HCT116 (cell line): Measurements from ENCODE around the gene CDYL2. TPM values are rescaled to one million over a fixed set of nuclear protein-coding genes. Genes with fewer than 3 reads are reported as not detected.

ENCODE experiments used
- ATAC-seq: fragments of 200-7000 bp; cut with Tn5 transposase; 2 replicates; pipeline ENCODE4 v1.9.1; 2020; ENCODE audit warnings: mild to moderate bottlenecking, moderate library complexity
- BruUV-seq: library from RNA; stranded (reverse); fragments of 400-500 nt; replicated peaks from 2 replicates; lab custom pipeline; 2021; lab: Mats Ljungman, UMichigan
- CTCF ChIA-PET: fragments of 300-600 bp; sonication (Branson Sonifier 250); formaldehyde crosslinking; loops from one replicate; lab custom pipeline; 2021; ENCODE audit warnings: antibody characterized with exemption; lab: Charles Lee
- POLR2A ChIA-PET: fragments of 300-600, 350-600 bp; sonication (Branson Sonifier 250); formaldehyde crosslinking; loops from one replicate; lab custom pipeline; 2021; ENCODE audit warnings: antibody characterized with exemption; lab: Charles Lee
- RAD21 ChIA-PET, 2 experiments: fragments of 300-600 bp; sonication (Branson Sonifier 250); formaldehyde crosslinking; loops; one replicate each; lab custom pipeline; 2023; ENCODE audit warnings: low total read pairs in 2 of 2; ENCODE audit not compliant: uncharacterized antibody in 2 of 2, unreplicated experiment in 2 of 2, low non-redundant PET in 1 of 2; lab: Charles Lee
- DNase-seq: peaks from one replicate; pipeline ENCODE4 v3.0.0-alpha.2; 2010; ENCODE audit warnings: low read depth, low spot score
- H2AFZ ChIP-seq: fragments of 200-600 bp; shearing (Covaris generic), sonication (generic); 2 replicates; pipeline ENCODE4 v1.6.1; 2017; ENCODE audit warnings: low read depth, mixed run types, mixed read lengths, antibody characterized with exemption, low read length; ENCODE audit not compliant: poor library complexity, severe bottlenecking
- H3K27ac ChIP-seq: 2 replicates; pipeline ENCODE4 v1.5.1; 2012; ENCODE audit warnings: low read depth, low read length
- H3K27me3 ChIP-seq: fragments of 200-600 bp; sonication (generic); 2 replicates; pipeline ENCODE4 v1.6.1; 2016; ENCODE audit warnings: mixed run types, low read length, mixed read lengths; ENCODE audit not compliant: insufficient read depth
- H3K36me3 ChIP-seq, 2 experiments: fragments of 200-500 bp in 1 of 2; fragments of 200-600 bp in 1 of 2; sonication (Bioruptor generic) in 1 of 2; sonication (generic) in 1 of 2; 2 replicates each; pipeline versions ENCODE4 v1.5.1 to v1.6.1; 2014 to 2016; ENCODE audit warnings: low read length in 2 of 2, inconsistent platforms in 1 of 2, mixed read lengths in 1 of 2, mixed run types in 1 of 2; ENCODE audit not compliant: insufficient read depth in 2 of 2, control insufficient read depth in 1 of 2
- H3K4me1 ChIP-seq, 2 experiments: fragments of 200-600 bp in 1 of 2; sonication (generic) in 1 of 2; 2 replicates each; pipeline versions ENCODE4 v1.5.1 to v1.6.1; 2012 to 2017; ENCODE audit warnings: low read length in 2 of 2, inconsistent platforms in 1 of 2, mild to moderate bottlenecking in 1 of 2, mixed read lengths in 1 of 2, mixed run types in 1 of 2, moderate library complexity in 1 of 2; ENCODE audit not compliant: insufficient read depth in 2 of 2, control insufficient read depth in 1 of 2
- H3K4me2 ChIP-seq: fragments of 200-600 bp; sonication (generic); 2 replicates; pipeline ENCODE4 v1.6.1; 2017; ENCODE audit warnings: mixed run types, low read length, mixed read lengths
- H3K4me3 ChIP-seq, 2 experiments: fragments of 200-600 bp in 1 of 2; sonication (generic) in 1 of 2; replicated peaks in 1 of 2; 2 replicates each; pipeline ENCODE4 v1.5.1; 2011 to 2016; ENCODE audit warnings: low read length in 2 of 2, control low read depth in 1 of 2, low read depth in 1 of 2, mild to moderate bottlenecking in 1 of 2, mixed read lengths in 1 of 2, mixed run types in 1 of 2
- H3K79me2 ChIP-seq: fragments of 200-600 bp; sonication (generic); 2 replicates; pipeline ENCODE4 v1.6.1; 2017; ENCODE audit warnings: mild to moderate bottlenecking, mixed run types, low read length, moderate library complexity, mixed read lengths; ENCODE audit not compliant: insufficient read depth
- H3K9ac ChIP-seq: fragments of 200-600 bp; sonication (generic); 2 replicates; pipeline ENCODE4 v1.6.1; 2016; ENCODE audit warnings: low read length, mixed read lengths
- H3K9me2 ChIP-seq: fragments of 200-600 bp; sonication (generic), shearing (Covaris generic); 2 replicates; pipeline ENCODE4 v1.6.1; 2017; ENCODE audit warnings: mixed run types, mild to moderate bottlenecking, moderate library complexity; ENCODE audit not compliant: insufficient read depth
- H3K9me3 ChIP-seq, 2 experiments: fragments of 200-500 bp in 1 of 2; fragments of 200-600 bp in 1 of 2; sonication (Bioruptor generic) in 1 of 2; sonication (generic) in 1 of 2; 2 replicates each; pipeline ENCODE4 v1.6.1; 2014 to 2017; ENCODE audit warnings: low read length in 2 of 2, mixed read lengths in 2 of 2, inconsistent platforms in 1 of 2, low read depth in 1 of 2, mild to moderate bottlenecking in 1 of 2, mixed run types in 1 of 2, moderate library complexity in 1 of 2; ENCODE audit not compliant: control insufficient read depth in 1 of 2, insufficient read depth in 1 of 2
- H4K20me1 ChIP-seq: fragments of 200-600 bp; sonication (generic), shearing (Covaris generic); 2 replicates; pipeline ENCODE4 v1.6.1; 2017; ENCODE audit warnings: mixed run types, mild to moderate bottlenecking, moderate library complexity; ENCODE audit not compliant: insufficient read depth
- CBX3 ChIP-seq: IDR thresholded peaks from 2 replicates; pipeline ENCODE4 v1.6.1; 2012; ENCODE audit warnings: low read depth
- CEBPB ChIP-seq: IDR thresholded peaks from 2 replicates; pipeline ENCODE4 v1.6.1; 2012; ENCODE audit warnings: low read depth
- CTCF ChIP-seq, 3 experiments: fragments of 200-600 bp in 1 of 3; sonication (generic) in 1 of 3; IDR thresholded peaks in 2 of 3; conservative IDR thresholded peaks in 1 of 3; 2 replicates each; pipeline ENCODE4 v1.5.1; 2012 to 2017; ENCODE audit warnings: low read depth in 2 of 3, low read length in 2 of 3, antibody characterized with exemption in 1 of 3, borderline replicate concordance in 1 of 3, control low read depth in 1 of 3, mild to moderate bottlenecking in 1 of 3, mixed read lengths in 1 of 3, mixed run types in 1 of 3, moderate library complexity in 1 of 3; ENCODE audit not compliant: insufficient read depth in 1 of 3
- EGR1 ChIP-seq: IDR thresholded peaks from 2 replicates; pipeline ENCODE4 v1.6.1; 2012; ENCODE audit warnings: low read depth
- ELF1 ChIP-seq: IDR thresholded peaks from 2 replicates; pipeline ENCODE4 v1.6.1; 2012; ENCODE audit warnings: low read depth, borderline replicate concordance
- EZH2 ChIP-seq: fragments of 200-600 bp; sonication (generic); IDR thresholded peaks from 2 replicates; pipeline ENCODE4 v1.6.1; 2017; ENCODE audit warnings: antibody characterized with exemption, mixed run types
- EZH2phosphoT487 ChIP-seq: fragments of 200-600 bp; IDR thresholded peaks from 2 replicates; pipeline ENCODE4 v1.6.1; 2018; ENCODE audit warnings: antibody characterized with exemption, borderline replicate concordance
- FOSL1 ChIP-seq: IDR thresholded peaks from 2 replicates; pipeline ENCODE4 v1.6.1; 2012; ENCODE audit warnings: low read depth
- JUND ChIP-seq: IDR thresholded peaks from 2 replicates; pipeline ENCODE4 v1.6.1; 2012
- POLR2AphosphoS5 ChIP-seq: IDR thresholded peaks from 2 replicates; pipeline ENCODE4 v1.6.1; 2011; ENCODE audit warnings: mild to moderate bottlenecking, low read depth, low read length, moderate library complexity
- RAD21 ChIP-seq: IDR thresholded peaks from 2 replicates; pipeline ENCODE4 v1.6.1; 2012; ENCODE audit warnings: low read depth, mild to moderate bottlenecking
- SIN3A ChIP-seq: IDR thresholded peaks from 2 replicates; pipeline ENCODE4 v1.6.1; 2012; ENCODE audit warnings: low read depth
- SRF ChIP-seq: IDR thresholded peaks from 2 replicates; pipeline ENCODE4 v1.6.1; 2012; ENCODE audit warnings: low read depth
- TCF7L2 ChIP-seq: IDR thresholded peaks from 2 replicates; pipeline ENCODE4 v1.7.0; 2011; ENCODE audit warnings: borderline replicate concordance, inconsistent platforms; ENCODE audit not compliant: insufficient read depth, insufficient read length; ENCODE audit errors: extremely low read depth
- ZBTB33 ChIP-seq: IDR thresholded peaks from 2 replicates; pipeline ENCODE4 v1.6.1; 2011; ENCODE audit warnings: mild to moderate bottlenecking, low read length, moderate library complexity; ENCODE audit not compliant: insufficient replicate concordance; ENCODE audit errors: extremely low read depth
- ZFX ChIP-seq: fragments of 450-650 bp; IDR thresholded peaks from 2 replicates; pipeline ENCODE4 v1.6.1; 2017
- ZNF274 ChIP-seq: fragments of 200-500 bp; sonication (Bioruptor generic); IDR thresholded peaks from 2 replicates; pipeline ENCODE4 v1.6.1; 2014; ENCODE audit warnings: mild to moderate bottlenecking, low read depth, low read length, inconsistent platforms
- intact Hi-C: fragments of 100-400 bp; cut with micrococcal nuclease; formaldehyde crosslinking; loops from 2 replicates; pipeline ENCODE4 v1.10.0; 2022
- total RNA-seq: library from RNA; stranded (reverse); gene quantifications from one replicate; pipeline ENCODE4 v1.2.1, GENCODE V29; 2021; ENCODE audit not compliant: unreplicated experiment
- TF ChIP-seq, protein P1 (sequence below): IDR thresholded peaks from 2 replicates; pipeline ENCODE4 v1.6.1; 2012; ENCODE audit warnings: low read depth

CDYL2 gene
- total RNA-seq, 1 experiment from 2014 or later, result 0.10 TPM

GRCh38 chr16:80743273-80743672 is 61.1 kb downstream of the CDYL2 start:
- Histone ChIP-seq H3K27ac (no peak overlapping the region), H3K9ac (no peak overlapping the region), H3K4me1 (no peaks in the 10 kb centered on the region), H3K4me3 (no peak overlapping the region), H2AFZ (no peak overlapping the region), H3K9me3 (no peaks in the 10 kb centered on the region; a peak in 1 of 4 replicates), H3K9me2 (no peaks in the 10 kb centered on the region), H3K27me3 (no peaks in the 10 kb centered on the region), H3K79me2 (no peaks in the 10 kb centered on the region), H4K20me1 (no peaks in the 10 kb centered on the region), H3K36me3 (no peaks in the 10 kb centered on the region), H3K4me2 (no peak overlapping the region)
- ChIA-PET CTCF (no interaction called here), RAD21 (no interaction called here), POLR2A (no interaction called here)
- BruUV-seq, result no TSS peak
- ATAC-seq, result no peak
- DNase-seq, result no peak
- TF ChIP-seq CTCF (IDR thresholded peaks at IDR 0.05 in 2 of 3, conservative IDR thresholded peaks at IDR 0.05 in 1 of 3; ENCODE audit: borderline replicate concordance in 1 of 3, insufficient read depth in 1 of 3, low read depth in 2 of 3, low read length in 2 of 3) (no peak), POLR2AphosphoS5 (no peak), TCF7L2 (no peak), SRF (no peak), ZFX (no peak), EGR1 (no peak), JUND (no peak), EZH2 (no peak), SIN3A (no peak), CEBPB (no peak), CBX3 (no peak), RAD21 (no peak), ELF1 (no peak), EZH2phosphoT487 (no peak), FOSL1 (no peak), ZBTB33 (no peak), ZNF274 (no peak)
- TF ChIP-seq, protein P1, sequence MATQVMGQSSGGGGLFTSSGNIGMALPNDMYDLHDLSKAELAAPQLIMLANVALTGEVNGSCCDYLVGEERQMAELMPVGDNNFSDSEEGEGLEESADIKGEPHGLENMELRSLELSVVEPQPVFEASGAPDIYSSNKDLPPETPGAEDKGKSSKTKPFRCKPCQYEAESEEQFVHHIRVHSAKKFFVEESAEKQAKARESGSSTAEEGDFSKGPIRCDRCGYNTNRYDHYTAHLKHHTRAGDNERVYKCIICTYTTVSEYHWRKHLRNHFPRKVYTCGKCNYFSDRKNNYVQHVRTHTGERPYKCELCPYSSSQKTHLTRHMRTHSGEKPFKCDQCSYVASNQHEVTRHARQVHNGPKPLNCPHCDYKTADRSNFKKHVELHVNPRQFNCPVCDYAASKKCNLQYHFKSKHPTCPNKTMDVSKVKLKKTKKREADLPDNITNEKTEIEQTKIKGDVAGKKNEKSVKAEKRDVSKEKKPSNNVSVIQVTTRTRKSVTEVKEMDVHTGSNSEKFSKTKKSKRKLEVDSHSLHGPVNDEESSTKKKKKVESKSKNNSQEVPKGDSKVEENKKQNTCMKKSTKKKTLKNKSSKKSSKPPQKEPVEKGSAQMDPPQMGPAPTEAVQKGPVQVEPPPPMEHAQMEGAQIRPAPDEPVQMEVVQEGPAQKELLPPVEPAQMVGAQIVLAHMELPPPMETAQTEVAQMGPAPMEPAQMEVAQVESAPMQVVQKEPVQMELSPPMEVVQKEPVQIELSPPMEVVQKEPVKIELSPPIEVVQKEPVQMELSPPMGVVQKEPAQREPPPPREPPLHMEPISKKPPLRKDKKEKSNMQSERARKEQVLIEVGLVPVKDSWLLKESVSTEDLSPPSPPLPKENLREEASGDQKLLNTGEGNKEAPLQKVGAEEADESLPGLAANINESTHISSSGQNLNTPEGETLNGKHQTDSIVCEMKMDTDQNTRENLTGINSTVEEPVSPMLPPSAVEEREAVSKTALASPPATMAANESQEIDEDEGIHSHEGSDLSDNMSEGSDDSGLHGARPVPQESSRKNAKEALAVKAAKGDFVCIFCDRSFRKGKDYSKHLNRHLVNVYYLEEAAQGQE, result no peak
- intact Hi-C loops, result no loop called here
